GM18909 (cell line): Measurements from ENCODE around the gene DPM3.
"Not testable (repeated sequence)": the region's sequence is repeated elsewhere in the genome, so short reads cannot be mapped to it uniquely, and the experiment has no call there.

ENCODE experiments used
- ATAC-seq: cut with Tn5 transposase; IDR thresholded peaks from one replicate; pipeline ENCODE4 v1.9.1; 2021; ENCODE audit warnings: mild to moderate bottlenecking; ENCODE audit not compliant: unreplicated experiment, poor library complexity

The DPM3 gene

DNA sequence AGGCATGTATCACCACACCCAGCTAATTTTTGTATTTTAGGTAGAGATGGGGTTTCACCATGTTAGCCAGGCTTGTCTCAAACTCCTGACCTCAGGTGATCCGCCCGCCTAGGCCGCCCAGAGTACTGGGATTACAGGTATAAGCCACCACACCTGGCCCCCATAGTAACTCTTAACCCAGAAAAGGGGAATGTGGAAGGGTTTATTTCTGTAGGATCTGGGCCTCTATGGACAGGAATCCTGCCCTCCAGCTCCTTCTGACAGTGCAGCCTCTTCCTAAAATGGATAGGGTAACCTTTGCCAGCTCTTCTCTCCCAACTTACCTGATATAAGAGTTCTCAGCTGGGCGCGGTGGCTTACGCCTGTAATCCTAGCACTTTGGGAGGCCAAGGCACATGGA is 22.3 kb upstream of the DPM3 start:
- ATAC-seq: not testable (repeated sequence)

GRCh38 chr1:155160128-155160527 is 19.8 kb upstream of the DPM3 start:
- ATAC-seq: no peak

DNA sequence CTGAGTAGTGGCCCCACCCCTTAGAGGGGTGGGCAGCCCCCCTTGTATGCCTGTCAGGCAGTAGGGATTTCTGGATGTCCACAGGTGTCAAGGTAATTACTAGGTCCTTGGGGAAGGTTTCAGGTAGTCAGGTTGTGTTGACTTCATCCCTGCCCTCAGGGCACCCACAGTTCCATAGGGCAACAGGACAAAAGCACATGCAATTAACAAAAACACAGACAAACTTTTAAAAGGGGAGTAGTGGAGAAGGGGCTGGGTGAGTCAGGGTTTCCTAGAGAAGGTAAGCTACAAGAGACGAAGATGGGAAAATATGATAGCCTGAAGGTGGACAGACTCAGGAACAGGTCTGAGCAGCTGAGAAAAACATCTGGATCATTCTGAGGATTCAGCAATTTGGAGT is 18.7 kb upstream of the DPM3 start:
- ATAC-seq: no peak

- not testable (repeated sequence) for ATAC-seq
Measured at GRCh38 chr1:155155996-155156643, 15.8 kb upstream of the DPM3 start.

DNA sequence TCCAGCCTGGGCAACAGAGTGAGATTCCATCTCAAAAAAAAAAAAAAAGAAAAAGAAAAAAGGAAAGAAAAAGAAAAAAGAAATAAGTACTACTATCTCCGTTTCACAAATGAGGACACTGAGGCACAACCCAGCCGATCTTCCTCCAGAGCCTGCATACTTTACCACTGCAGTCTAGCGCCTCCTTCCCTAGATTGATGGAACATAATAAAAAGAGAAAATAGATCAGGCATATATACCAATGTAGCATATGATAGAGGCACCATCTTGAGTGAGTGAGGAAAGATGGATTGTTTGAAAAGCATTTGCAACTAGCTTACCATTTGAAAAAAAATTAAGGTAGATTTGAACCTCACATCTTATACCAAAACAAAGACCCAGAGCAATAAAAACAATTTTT is 5.2 kb upstream of the DPM3 start:
- no peak for ATAC-seq

- no peak for ATAC-seq
Measured at GRCh38 chr1:155141749-155142148, 1.4 kb upstream of the DPM3 start.

- ATAC-seq: no peak
Measured at GRCh38 chr1:155140630-155140953, 261 bp upstream of the DPM3 start.

- no peak for ATAC-seq
Measured at GRCh38 chr1:155137154-155137949, 3.0 kb downstream of the DPM3 start.

DNA sequence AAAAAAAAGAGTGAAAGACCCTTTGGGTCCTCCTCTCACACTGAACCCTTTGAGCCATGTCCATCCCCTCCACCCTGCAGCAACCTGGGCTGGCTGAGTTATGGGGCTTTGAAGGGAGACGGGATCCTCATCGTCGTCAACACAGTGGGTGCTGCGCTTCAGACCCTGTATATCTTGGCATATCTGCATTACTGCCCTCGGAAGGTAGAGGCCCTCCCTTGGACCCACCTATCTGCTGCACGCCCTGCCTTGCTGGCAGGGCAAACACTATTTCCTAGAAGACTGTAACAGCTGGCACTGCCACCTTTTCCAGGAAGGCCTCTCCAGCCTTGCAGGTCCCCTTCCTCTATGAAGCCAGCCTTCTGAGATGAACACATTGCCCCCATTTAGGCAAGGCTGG is 3.6 kb downstream of the DPM3 start:
- no peak for ATAC-seq

DNA sequence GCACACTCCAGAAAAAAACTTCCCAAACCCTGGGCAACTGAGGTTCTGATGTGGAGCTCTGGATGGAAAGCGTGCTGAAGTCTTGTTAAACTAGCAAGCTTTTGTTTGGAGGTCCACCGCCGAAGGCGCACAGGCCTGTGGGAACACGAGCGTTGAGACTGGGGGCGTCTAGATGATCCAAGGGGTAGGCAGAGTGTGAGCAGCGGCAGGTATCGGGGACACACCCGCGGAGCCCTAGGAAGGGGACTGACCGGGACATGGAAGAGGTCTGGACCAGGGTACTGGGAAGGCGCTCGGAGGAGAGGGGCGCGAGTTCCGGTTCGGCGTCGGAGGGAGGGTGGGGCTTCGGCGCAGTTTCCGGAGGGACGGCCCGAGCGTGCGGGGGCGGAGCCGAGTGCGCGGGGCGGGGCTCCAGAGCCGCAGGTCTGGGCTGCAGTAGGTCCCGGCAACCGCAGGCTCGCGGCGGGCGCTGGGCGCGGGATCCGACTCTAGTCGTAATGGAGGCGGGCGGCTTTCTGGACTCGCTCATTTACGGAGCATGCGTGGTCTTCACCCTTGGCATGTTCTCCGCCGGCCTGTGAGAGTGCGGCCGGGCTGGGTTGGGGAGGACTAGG is 4.8 kb downstream of the DPM3 start, which contains the start of gene SLC50A1:
SLC50A1 (plus strand) TSS at position 438 of the 614 bp plus-strand sequence; CDS start at position 498, 60 bp downstream.
- peak; percentile 73 for ATAC-seq

- ATAC-seq: no peak
Measured at GRCh38 chr1:155134880-155135414, 5.4 kb downstream of the DPM3 start.

DNA sequence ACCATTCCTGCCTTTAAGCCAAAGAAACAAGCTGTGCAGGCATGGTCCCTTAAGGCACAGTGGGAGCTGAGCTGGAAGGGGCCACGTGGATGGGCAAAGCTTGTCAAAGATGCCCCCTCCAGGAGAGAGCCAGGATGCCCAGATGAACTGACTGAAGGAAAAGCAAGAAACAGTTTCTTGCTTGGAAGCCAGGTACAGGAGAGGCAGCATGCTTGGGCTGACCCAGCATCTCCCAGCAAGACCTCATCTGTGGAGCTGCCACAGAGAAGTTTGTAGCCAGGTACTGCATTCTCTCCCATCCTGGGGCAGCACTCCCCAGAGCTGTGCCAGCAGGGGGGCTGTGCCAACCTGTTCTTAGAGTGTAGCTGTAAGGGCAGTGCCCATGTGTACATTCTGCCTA is 6.0 kb downstream of the DPM3 start:
- ATAC-seq: no peak

GRCh38 chr1:155133799-155134281 is 6.5 kb downstream of the DPM3 start:
- no peak for ATAC-seq

GRCh38 chr1:155131856-155132255 is 8.5 kb downstream of the DPM3 start:
- no peak for ATAC-seq

- no peak for ATAC-seq
Measured at GRCh38 chr1:155131285-155131684, 9.0 kb downstream of the DPM3 start.

- ATAC-seq: no peak
Measured at GRCh38 chr1:155130272-155131006, 9.9 kb downstream of the DPM3 start.

GRCh38 chr1:155128755-155129473 is 11.4 kb downstream of the DPM3 start:
- no peak for ATAC-seq

- no peak for ATAC-seq
Measured at GRCh38 chr1:155127967-155128754, 12.2 kb downstream of the DPM3 start.
